Neural progenitor cell (in vitro differentiated cells): ENCODE data around the gene C13orf42.

ENCODE experiments used
- EZH2 ChIP-seq: fragments of 200-600 bp; sonication (generic); IDR thresholded peaks from 2 replicates; pipeline ENCODE4 v1.6.1; 2017; ENCODE audit warnings: antibody characterized with exemption, mild to moderate bottlenecking, moderate library complexity
- TF ChIP-seq, protein P1 (sequence below): fragments of 200-600 bp; sonication (generic); IDR thresholded peaks from 2 replicates; pipeline ENCODE4 v1.5.1; 2017; ENCODE audit warnings: antibody characterized with exemption, mild to moderate bottlenecking

DNA sequence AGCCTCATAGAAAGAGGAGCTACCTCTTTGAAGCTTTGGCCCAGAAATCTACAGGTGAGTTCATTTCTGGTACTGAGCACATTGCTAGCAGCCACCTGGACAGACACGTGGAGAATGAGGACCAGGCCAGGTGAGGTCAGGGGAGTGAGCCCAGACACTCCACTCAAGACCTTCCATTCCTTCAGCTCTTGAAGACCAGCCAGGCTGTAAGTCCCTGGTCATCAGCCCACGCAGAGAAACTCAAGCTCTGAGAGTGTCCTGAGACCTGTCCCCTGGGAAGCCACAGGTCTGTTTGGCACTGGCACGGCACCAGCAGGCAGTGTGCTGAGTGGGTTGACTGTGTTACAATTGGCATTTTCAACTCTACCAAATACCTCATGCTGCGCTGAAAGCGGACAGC lies 27.4 kb downstream of the C13orf42 start:
- TF ChIP-seq, protein P1, sequence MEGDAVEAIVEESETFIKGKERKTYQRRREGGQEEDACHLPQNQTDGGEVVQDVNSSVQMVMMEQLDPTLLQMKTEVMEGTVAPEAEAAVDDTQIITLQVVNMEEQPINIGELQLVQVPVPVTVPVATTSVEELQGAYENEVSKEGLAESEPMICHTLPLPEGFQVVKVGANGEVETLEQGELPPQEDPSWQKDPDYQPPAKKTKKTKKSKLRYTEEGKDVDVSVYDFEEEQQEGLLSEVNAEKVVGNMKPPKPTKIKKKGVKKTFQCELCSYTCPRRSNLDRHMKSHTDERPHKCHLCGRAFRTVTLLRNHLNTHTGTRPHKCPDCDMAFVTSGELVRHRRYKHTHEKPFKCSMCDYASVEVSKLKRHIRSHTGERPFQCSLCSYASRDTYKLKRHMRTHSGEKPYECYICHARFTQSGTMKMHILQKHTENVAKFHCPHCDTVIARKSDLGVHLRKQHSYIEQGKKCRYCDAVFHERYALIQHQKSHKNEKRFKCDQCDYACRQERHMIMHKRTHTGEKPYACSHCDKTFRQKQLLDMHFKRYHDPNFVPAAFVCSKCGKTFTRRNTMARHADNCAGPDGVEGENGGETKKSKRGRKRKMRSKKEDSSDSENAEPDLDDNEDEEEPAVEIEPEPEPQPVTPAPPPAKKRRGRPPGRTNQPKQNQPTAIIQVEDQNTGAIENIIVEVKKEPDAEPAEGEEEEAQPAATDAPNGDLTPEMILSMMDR = no peak
- TF ChIP-seq EZH2 = no peak
